GM20000 (cell line): ENCODE measurements around the gene TMEM219.

Experiments used
- DNase-seq: peaks from one replicate; pipeline ENCODE4 v3.0.0; 2012; ENCODE audit warnings: low spot score
- CTCF ChIP-seq: IDR thresholded peaks from 2 replicates; pipeline ENCODE4 v1.5.1; 2012; ENCODE audit warnings: mild to moderate bottlenecking, control low read depth; ENCODE audit errors: extremely low read depth, missing control alignments

Gene TMEM219

GRCh38 chr16:29978564-29979270, 16.8 kb downstream of the TMEM219 start:
- no peak for TF ChIP-seq CTCF

GRCh38 chr16:29982560-29983419, 20.9 kb downstream of the TMEM219 start:
- no peak for DNase-seq
- TF ChIP-seq CTCF = no peak

More at GRCh38 chr16:29978564-29979270, 16.8 kb downstream of the TMEM219 start:
- DNase-seq = no peak

- no peak for TF ChIP-seq CTCF
- DNase-seq = no peak
These were observed 21.7 kb downstream of the TMEM219 start for GRCh38 chr16:29983420-29984136.

- no peak for TF ChIP-seq CTCF
- no peak for DNase-seq
These were observed 22.4 kb downstream of the TMEM219 start for GRCh38 chr16:29984137-29984763.

GRCh38 chr16:29984764-29985147, 22.9 kb downstream of the TMEM219 start:
- no peak for TF ChIP-seq CTCF
- DNase-seq = no peak

- no peak for DNase-seq
- no peak for TF ChIP-seq CTCF
These were observed 23.5 kb downstream of the TMEM219 start for GRCh38 chr16:29985271-29985811.
